HG02840 (cell line): ENCODE results near the gene LAMC2.

ENCODE experiments used
- ATAC-seq: cut with Tn5 transposase; IDR thresholded peaks from one replicate; pipeline ENCODE4 v1.9.1; 2021; ENCODE audit warnings: mild to moderate bottlenecking, moderate library complexity, moderate number of reproducible peaks; ENCODE audit not compliant: unreplicated experiment, low FRiP score

LAMC2 gene

GRCh38 chr1:183281039-183281438, 95.0 kb downstream of the LAMC2 start:
- ATAC-seq, result no peak

- no peak for ATAC-seq
Observed at GRCh38 chr1:183281553-183282091, 95.6 kb downstream of the LAMC2 start.

GRCh38 chr1:183282101-183282855, 96.2 kb downstream of the LAMC2 start:
- no peak for ATAC-seq

- no peak for ATAC-seq
Observed at GRCh38 chr1:183283286-183283685, 97.2 kb downstream of the LAMC2 start.

GRCh38 chr1:183284086-183284485, 98.0 kb downstream of the LAMC2 start:
- no peak for ATAC-seq

- ATAC-seq, result no peak
Observed at GRCh38 chr1:183285256-183285655, 99.2 kb downstream of the LAMC2 start.

- no peak for ATAC-seq
Observed at GRCh38 chr1:183285746-183286145, 99.7 kb downstream of the LAMC2 start.

GRCh38 chr1:183287191-183287675, 101.2 kb downstream of the LAMC2 start:
- no peak for ATAC-seq

- ATAC-seq, result no peak
Observed at GRCh38 chr1:183288583-183288982, 102.5 kb downstream of the LAMC2 start.

- ATAC-seq, result no peak
Observed at GRCh38 chr1:183289051-183289496, 103.0 kb downstream of the LAMC2 start.

- ATAC-seq, result no peak
Observed at GRCh38 chr1:183290628-183291027, 104.6 kb downstream of the LAMC2 start.

GRCh38 chr1:183291216-183291762, 105.2 kb downstream of the LAMC2 start:
- ATAC-seq, result no peak

- no peak for ATAC-seq
Observed at GRCh38 chr1:183291802-183292514, 105.9 kb downstream of the LAMC2 start.

- ATAC-seq, result no peak
Observed at GRCh38 chr1:183293241-183293640, 107.2 kb downstream of the LAMC2 start.

- ATAC-seq, result no peak
Observed at GRCh38 chr1:183293876-183294275, 107.8 kb downstream of the LAMC2 start.
